ENCODE measurements around the gene LITAFD.
"Not testable (repeated sequence)": the region's sequence is repeated elsewhere in the genome, so short reads cannot be mapped to it uniquely, and the experiment has no call there.

LITAFD gene

GRCh38 chr16:8858994-8859912, 22.9 kb upstream of the LITAFD start:
- DNase-seq, result no peak

GRCh38 chr16:8859913-8860881, 22.0 kb upstream of the LITAFD start:
- DNase-seq, result no peak

- DNase-seq, result no peak
These were observed 20.4 kb upstream of the LITAFD start for GRCh38 chr16:8861563-8862308.

GRCh38 chr16:8862309-8863130, 19.6 kb upstream of the LITAFD start:
- DNase-seq, result no peak

GRCh38 chr16:8863594-8864424, 18.3 kb upstream of the LITAFD start:
- no peak for DNase-seq

- no peak for DNase-seq
These were observed 17.6 kb upstream of the LITAFD start for GRCh38 chr16:8864480-8865110.

- DNase-seq, result no peak
These were observed 16.8 kb upstream of the LITAFD start for GRCh38 chr16:8865145-8865882.

GRCh38 chr16:8866118-8866883, 15.8 kb upstream of the LITAFD start:
- DNase-seq, result peak; percentile 23

- no peak for DNase-seq
These were observed 15.3 kb upstream of the LITAFD start for GRCh38 chr16:8866884-8867215.

GRCh38 chr16:8867216-8867931, 14.8 kb upstream of the LITAFD start:
- DNase-seq, result peak; percentile 11

- DNase-seq, result no peak
These were observed 14.2 kb upstream of the LITAFD start for GRCh38 chr16:8867932-8868415.

GRCh38 chr16:8868416-8869211, 13.5 kb upstream of the LITAFD start, which contains the start of gene CARHSP1:
CARHSP1 (minus strand) TSS chr16:8869006; CDS start chr16:8859328, 9,678 bp downstream.
- DNase-seq, result peak; percentile 79

- no peak for DNase-seq
These were observed 12.8 kb upstream of the LITAFD start for GRCh38 chr16:8869212-8869987.

GRCh38 chr16:8869988-8870241, 12.2 kb upstream of the LITAFD start:
- not testable (repeated sequence) for DNase-seq

GRCh38 chr16:8872071-8872470, 10.1 kb upstream of the LITAFD start:
- no peak for DNase-seq
